ENCODE results near the gene ILF3. TPM values are rescaled to one million over a fixed set of nuclear protein-coding genes. Genes with fewer than 3 reads are reported as not detected.

ILF3 gene
- total RNA-seq, 1 donor from 2014 or later: 524 TPM

DNA sequence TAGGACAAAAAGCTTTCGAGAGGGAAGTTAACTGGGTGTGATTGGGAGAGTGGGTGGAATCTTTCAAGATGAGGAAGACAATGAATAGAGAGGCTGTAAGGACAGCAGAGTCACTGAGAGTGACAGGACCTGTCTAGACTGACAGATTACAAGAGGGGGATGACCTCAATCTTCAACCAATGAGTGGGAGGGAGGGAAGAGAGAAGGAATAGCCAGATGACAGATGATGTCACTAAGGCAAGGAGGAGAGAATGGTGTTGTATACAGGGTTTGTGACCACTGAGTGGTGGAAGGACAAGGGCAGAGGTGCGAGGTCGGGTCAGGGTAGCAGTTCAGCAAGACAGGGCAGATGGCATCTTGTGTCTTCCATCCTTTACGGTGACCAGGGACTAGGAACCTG is 5.8 kb upstream of the ILF3 start:
- Mint-ChIP-seq H3K4me3 (peak overlapping the region; percentile 64), H3K9me3 (no peaks in the 10 kb centered on the region), H3K36me3 (no peaks in the 10 kb centered on the region), H3K27me3 (no peaks in the 10 kb centered on the region), H3K4me1 (ENCODE audit: unreplicated experiment) (peaks cover 26% of the 10 kb centered on the region), H3K27ac (peak overlapping the region; percentile 30)
- TF ChIP-seq, protein P1, sequence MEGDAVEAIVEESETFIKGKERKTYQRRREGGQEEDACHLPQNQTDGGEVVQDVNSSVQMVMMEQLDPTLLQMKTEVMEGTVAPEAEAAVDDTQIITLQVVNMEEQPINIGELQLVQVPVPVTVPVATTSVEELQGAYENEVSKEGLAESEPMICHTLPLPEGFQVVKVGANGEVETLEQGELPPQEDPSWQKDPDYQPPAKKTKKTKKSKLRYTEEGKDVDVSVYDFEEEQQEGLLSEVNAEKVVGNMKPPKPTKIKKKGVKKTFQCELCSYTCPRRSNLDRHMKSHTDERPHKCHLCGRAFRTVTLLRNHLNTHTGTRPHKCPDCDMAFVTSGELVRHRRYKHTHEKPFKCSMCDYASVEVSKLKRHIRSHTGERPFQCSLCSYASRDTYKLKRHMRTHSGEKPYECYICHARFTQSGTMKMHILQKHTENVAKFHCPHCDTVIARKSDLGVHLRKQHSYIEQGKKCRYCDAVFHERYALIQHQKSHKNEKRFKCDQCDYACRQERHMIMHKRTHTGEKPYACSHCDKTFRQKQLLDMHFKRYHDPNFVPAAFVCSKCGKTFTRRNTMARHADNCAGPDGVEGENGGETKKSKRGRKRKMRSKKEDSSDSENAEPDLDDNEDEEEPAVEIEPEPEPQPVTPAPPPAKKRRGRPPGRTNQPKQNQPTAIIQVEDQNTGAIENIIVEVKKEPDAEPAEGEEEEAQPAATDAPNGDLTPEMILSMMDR (conservative IDR thresholded peaks at IDR 0.05): no peak
- DNase-seq (ENCODE audit: extremely low spot score, unreplicated experiment): no peak

DNA sequence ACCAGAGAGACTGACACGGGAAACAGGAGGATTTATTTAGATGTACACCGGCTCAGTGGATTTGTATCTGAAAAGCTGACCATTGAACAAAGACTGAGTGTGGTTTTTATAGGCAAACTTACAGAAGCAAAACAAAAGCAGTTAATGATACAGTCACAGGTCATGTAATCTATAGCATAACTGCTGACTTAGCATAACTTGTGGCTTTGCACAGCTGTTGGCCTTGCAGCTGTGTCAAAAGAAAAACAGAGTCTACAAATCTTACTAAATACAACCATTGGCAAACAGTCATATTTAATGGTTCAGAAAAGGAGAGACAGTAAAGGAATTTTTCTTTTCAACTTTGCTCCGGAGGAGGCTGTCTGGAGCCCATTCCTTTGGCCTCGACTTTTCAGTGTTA is 2.3 kb upstream of the ILF3 start:
- H3K36me3 Mint-ChIP-seq: peaks cover 19% of the 10 kb centered on the region
- H3K4me1 Mint-ChIP-seq (ENCODE audit: unreplicated experiment): peaks cover 28% of the 10 kb centered on the region
- no peaks in the 10 kb centered on the region for H3K9me3 Mint-ChIP-seq
- peak overlapping the region; percentile 84 for H3K27ac Mint-ChIP-seq
- TF ChIP-seq, protein P1 (conservative IDR thresholded peaks at IDR 0.05): no peak
- no peak for DNase-seq (ENCODE audit: extremely low spot score, unreplicated experiment)
- H3K27me3 Mint-ChIP-seq: peaks cover 4% of the 10 kb centered on the region
- H3K4me3 Mint-ChIP-seq: peak overlapping the region; percentile 77

DNA sequence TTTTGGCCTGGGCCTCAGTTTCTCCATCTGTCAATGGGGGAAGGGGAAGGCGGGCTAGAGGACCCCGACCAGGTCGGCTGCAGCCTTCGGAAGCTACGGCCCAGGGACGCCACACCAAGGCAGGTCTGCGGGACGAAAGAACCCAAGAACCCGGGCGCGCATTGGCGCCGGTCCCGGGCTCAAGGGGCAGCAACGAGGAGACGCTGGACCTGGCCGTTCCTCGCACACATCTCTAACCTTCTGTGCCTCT is 739 bp upstream of the ILF3 start:
- Mint-ChIP-seq H3K4me3 (peak overlapping the region; percentile 96), H3K4me1 (ENCODE audit: unreplicated experiment) (peaks cover 28% of the 10 kb centered on the region), H3K27ac (peak overlapping the region; percentile 99), H3K9me3 (no peaks in the 10 kb centered on the region), H3K27me3 (peaks cover 4% of the 10 kb centered on the region), H3K36me3 (peaks cover 23% of the 10 kb centered on the region)
- DNase-seq (ENCODE audit: extremely low spot score, unreplicated experiment): no peak
- TF ChIP-seq, protein P1 (conservative IDR thresholded peaks at IDR 0.05): no peak

DNA sequence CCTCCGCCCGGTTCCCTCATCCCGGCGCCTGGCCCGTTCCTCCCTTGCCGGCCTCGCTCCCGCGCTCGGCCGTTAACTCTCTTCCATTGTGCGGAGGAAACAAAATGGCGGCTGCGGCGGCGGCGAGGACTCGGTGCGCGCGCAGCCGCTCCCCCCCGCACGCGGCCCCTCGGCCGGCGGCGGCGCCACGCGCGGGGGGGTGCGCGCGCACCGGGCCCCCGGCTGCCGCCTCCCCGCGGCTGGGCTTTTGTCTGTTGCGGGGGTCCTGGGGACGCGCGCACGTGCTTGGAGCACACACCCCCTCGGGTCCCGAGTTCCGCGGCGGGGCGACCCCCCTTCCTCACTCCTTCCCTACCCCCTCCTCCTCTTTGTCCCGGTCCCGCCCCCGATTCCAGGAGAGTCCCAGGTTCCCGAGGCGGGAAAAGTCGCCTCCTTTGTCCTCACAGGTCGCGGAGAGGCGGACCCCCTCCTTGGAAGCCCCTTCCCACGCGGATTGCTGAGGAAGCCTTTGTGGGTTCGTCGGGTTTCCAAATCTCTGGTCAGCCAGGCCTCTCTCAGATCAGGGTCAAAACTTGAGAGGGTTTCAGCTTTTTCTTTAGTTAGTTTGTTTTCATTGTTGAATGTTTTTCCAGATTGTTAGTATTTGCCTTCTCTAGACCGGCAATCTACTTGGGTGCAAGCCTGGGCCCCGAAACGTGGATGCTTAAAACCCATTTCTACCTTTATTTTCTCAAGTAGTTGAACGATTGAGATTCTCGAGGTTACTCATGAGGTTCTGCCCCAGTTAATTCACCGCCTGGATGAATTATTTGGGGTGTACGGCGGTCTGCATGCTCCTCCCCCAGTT is 687 bp downstream of the ILF3 start:
- Mint-ChIP-seq H3K4me3 (peak overlapping the region; percentile 96), H3K27ac (peak overlapping the region; percentile 99), H3K4me1 (ENCODE audit: unreplicated experiment) (peaks cover 30% of the 10 kb centered on the region), H3K27me3 (peaks cover 4% of the 10 kb centered on the region), H3K36me3 (peaks cover 25% of the 10 kb centered on the region), H3K9me3 (no peaks in the 10 kb centered on the region)
- DNase-seq (ENCODE audit: extremely low spot score, unreplicated experiment): peak; percentile 85
- TF ChIP-seq, protein P1 (conservative IDR thresholded peaks at IDR 0.05): no peak

DNA sequence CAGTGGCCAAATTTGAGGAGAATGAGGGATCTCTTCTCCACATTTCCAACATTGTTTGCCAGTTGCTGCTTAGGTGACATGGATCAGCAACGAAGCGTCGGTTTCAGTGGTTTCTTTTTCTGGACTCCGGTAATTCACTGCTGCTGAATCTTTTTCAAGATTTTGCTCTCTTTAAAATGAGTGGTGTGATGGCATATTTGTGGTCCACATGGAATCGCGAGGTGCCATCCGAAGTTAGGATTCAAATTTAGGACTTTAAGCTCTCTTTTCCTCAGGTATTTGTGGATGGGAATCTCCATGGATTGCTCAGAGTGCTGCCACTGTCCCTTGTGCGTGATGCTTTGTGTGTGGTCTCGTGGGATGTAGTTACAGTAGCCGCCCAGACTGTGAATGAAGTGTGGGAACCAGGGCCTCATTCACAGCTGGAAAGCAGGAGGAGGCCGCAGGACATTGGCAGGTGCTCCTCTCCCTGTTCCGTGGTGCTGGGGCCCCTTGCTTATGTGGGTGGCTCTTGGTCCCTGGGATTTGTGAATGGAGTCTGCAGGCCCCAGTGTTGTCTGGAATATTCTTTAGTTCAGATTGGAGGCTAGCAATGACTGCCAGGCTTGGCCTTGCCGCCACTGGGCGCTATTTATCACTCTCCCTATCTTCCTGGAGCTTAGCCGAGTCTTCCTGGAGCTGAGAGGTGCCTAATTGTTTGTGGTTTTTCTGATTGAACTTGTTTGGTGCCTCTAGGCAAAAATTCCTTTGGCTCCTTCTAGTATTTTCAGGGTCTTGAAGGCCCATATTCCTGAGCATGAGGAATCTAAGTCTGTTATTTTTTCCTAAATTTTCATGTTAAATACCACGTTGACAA is 1.5 kb downstream of the ILF3 start:
- peaks cover 35% of the 10 kb centered on the region for H3K4me1 Mint-ChIP-seq (ENCODE audit: unreplicated experiment)
- H3K36me3 Mint-ChIP-seq: peaks cover 31% of the 10 kb centered on the region
- H3K9me3 Mint-ChIP-seq: no peaks in the 10 kb centered on the region
- H3K27ac Mint-ChIP-seq: peak overlapping the region; percentile 99
- peak overlapping the region; percentile 96 for H3K4me3 Mint-ChIP-seq
- H3K27me3 Mint-ChIP-seq: peaks cover 4% of the 10 kb centered on the region
- TF ChIP-seq, protein P1 (conservative IDR thresholded peaks at IDR 0.05): no peak
- no peak for DNase-seq (ENCODE audit: extremely low spot score, unreplicated experiment)
